C4-2B (cell line): ENCODE measurements around the gene TRMO.

Source experiments
- CTCF ChIP-seq: fragments of 450-650 bp; conservative IDR thresholded peaks from 2 replicates; pipeline ENCODE4 v1.5.1; 2017; ENCODE audit warnings: mild to moderate bottlenecking
- ZFX ChIP-seq: fragments of 450-650 bp; IDR thresholded peaks from 2 replicates; pipeline ENCODE4 v1.6.1; 2017

- TF ChIP-seq CTCF: peak; percentile 95
- no peak for TF ChIP-seq ZFX
Observed at GRCh38 chr9:97900738-97901565, 21.3 kb downstream of the TRMO start.
